GM13977 (cell line): ENCODE measurements around the gene NMD3.
"Not testable (repeated sequence)": the region's sequence is repeated elsewhere in the genome, so short reads cannot be mapped to it uniquely, and the experiment has no call there.

Experiments used
- DNase-seq: peaks from one replicate; pipeline ENCODE4 v3.0.0; 2012; ENCODE audit warnings: low spot score
- in situ Hi-C: fragments of 300-500 bp; cut with MboI; formaldehyde crosslinking; loops from one replicate; pipeline ENCODE4 v1.12.0; 2022; ENCODE audit warnings: low sequenced_read_pairs, low pct_unique_long_range_greater_than_20kb, mixed read lengths, inconsistent platforms; ENCODE audit not compliant: unreplicated experiment
- TF ChIP-seq, protein P1 (sequence below): IDR thresholded peaks from 2 replicates; pipeline ENCODE4 v1.5.1; 2012; ENCODE audit warnings: mild to moderate bottlenecking, control low read depth; ENCODE audit not compliant: insufficient read depth; ENCODE audit errors: extremely low read depth, missing control alignments

NMD3 gene

DNA sequence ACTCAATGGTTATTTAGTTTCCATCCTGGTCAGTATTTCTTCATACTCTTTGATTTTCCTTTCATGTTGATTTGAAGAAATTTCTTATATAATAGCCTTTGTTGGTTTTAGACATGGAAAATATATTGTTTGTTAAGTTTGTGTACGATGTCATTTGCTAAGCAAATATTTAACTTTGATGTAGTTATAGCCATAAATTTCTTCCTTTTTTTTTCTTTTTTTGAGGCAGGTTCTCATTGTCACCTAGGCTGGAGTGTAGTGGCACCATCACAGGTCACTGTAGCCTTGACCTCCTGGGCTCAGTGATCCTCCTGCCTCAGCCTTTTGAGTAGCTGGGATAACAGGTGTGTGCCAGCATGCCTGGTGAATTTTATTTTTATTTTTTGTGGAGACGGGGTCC is 51.4 kb downstream of the NMD3 start:
- in situ Hi-C loops = loop anchor here (10.0 kb wide), 2 partner anchors 132 to 318 kb away; no protein-coding TSS in a partner anchor
- DNase-seq = no peak
- TF ChIP-seq, protein P1, sequence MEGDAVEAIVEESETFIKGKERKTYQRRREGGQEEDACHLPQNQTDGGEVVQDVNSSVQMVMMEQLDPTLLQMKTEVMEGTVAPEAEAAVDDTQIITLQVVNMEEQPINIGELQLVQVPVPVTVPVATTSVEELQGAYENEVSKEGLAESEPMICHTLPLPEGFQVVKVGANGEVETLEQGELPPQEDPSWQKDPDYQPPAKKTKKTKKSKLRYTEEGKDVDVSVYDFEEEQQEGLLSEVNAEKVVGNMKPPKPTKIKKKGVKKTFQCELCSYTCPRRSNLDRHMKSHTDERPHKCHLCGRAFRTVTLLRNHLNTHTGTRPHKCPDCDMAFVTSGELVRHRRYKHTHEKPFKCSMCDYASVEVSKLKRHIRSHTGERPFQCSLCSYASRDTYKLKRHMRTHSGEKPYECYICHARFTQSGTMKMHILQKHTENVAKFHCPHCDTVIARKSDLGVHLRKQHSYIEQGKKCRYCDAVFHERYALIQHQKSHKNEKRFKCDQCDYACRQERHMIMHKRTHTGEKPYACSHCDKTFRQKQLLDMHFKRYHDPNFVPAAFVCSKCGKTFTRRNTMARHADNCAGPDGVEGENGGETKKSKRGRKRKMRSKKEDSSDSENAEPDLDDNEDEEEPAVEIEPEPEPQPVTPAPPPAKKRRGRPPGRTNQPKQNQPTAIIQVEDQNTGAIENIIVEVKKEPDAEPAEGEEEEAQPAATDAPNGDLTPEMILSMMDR = no peak

DNA sequence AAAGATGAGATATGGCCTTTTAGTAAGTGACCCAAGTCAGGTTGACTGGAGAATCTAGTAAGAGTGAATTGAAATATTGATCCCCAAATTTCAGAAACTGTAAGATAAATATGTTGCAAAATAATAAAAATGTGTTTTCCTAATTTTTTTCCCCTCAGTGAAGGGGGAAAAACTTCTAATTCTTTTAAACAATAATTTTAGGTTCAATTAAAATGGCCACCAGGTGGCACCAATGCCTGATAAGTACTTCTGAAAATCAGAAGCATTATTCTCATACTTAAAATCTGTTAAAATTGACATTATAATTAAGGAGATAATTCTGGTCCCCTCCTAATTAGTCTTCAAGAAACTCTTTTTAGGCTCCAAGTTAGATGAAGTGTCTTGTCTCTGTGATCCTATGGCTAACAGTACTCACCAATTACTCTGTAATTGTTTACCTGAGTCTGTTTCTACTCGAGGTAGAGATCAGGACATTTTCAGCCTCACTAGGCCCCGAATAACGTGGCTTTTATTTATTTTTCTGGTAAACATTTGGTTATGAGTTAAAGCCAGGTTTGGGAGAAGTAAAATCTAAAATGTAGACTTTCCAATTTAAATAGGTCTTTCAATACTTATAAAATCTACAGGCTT is 52.6 kb downstream of the NMD3 start:
- in situ Hi-C loops = loop anchor here (10.0 kb wide), 2 partner anchors 131 to 319 kb away; no protein-coding TSS in a partner anchor
- TF ChIP-seq, protein P1 = peak; percentile 46
- peak; percentile 8 for DNase-seq

DNA sequence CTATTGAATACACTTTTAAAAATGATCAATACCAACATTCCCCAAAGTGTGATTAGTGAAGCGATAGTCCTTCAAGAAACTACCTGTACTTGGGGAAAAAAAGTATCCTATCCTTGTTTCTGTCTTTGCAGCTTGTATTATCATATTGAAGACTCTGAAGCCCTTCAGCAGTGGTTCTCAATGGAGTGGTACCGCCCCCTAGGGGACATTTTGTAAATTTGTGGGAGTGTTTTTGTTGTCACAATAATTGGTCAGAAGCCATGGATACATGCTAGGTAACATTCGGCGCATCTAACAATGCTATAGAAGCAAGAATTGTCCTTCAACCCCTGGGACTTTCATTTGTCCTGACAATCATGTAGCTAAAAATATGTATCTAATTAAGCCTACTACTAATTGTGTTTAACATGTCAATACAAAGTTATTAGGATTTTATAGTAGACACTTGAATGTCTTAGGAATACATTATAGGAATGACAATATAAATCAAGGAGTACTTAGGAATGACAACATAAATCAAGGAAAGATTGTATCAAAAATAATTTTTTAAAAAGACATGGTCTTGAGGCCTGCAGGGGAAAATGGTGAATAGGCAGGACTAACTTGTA is 53.7 kb downstream of the NMD3 start:
- in situ Hi-C loops = loop anchor here (10.0 kb wide), 2 partner anchors 130 to 320 kb away; no protein-coding TSS in a partner anchor
- TF ChIP-seq, protein P1 = peak; percentile 73
- DNase-seq = peak; percentile 25

DNA sequence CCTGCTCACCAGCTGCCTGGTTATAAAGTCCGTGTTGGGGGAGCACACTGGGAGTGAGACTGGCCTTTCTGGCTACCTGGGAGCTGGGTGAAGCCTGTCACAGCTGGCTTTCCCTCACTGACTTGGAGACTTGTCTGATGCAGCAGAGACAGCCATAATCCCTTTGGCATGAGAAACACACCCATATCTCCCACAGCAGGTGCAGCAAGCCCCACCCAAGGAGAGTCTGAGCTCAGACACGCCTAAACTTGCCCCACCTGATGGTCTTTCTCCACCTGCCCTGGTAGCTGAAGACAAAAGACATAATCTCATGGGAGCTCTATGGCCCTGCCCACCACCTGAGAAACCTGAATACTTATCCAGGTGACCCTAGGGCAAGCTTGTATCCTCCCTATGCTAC is 54.8 kb downstream of the NMD3 start:
- DNase-seq = no peak
- in situ Hi-C loops = loop anchor here (10.0 kb wide), 2 partner anchors 129 to 321 kb away; no protein-coding TSS in a partner anchor
- TF ChIP-seq, protein P1 = no peak

DNA sequence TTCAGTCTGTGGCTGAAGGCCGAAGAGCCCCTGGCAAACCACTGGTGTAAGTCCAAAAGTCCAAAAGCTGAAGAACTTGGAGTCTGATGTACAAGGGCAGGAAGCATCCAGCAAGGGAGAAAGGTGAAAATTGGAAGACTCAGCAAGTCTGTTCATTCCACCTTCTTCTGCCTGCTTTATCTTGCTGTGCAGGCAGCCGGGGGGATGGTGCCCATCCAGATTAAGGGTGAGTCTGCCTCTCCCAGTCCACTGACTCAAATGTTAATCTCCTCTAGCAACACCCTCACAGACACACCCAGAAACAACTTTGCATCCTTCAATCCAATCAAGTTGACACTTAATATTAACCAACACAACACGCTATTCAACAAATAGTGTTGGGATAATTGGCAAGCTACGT is 61.3 kb downstream of the NMD3 start:
- in situ Hi-C loops, DNase-seq: not testable (repeated sequence)

DNA sequence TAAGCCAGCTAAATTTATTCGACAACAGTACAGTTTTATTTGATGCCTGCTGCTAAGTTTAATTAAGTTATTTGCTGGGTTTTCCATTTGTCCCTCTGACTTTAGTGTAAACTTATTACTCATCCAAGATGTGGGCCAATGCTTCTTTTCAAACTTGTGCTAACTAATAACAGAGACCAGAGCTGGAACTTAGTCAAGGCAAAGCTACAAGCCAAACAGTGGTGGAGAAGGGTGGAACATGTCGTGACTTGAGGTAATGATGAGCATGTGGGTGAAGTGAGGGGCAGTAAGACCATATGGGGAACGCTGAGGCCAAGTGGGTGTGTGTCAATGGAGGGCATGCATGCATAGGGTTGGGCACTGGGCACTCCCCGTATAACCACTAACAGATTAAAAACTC is 63.9 kb downstream of the NMD3 start:
- no peak for DNase-seq
- TF ChIP-seq, protein P1 = no peak
- in situ Hi-C loops = no loop called here

DNA sequence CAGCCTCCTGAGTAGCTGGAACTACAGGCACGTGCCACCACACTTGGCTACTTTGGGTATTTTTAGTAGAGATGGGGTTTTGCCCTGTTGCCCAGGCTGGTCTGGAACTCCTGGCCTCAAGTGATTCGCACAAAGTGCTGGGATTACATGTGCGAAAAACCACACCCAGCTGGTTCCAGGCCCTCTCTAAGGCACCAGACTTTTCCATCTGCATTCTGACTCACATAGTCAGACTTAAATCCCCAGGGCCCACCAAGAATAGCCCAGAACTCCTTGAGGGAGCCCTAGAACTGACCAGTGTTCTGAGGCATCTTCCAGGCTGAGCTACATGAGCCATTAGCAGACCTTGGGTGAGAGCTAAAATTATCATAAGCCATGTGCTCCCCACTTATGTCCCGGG is 68.1 kb downstream of the NMD3 start:
- in situ Hi-C loops = no loop called here
- no peak for DNase-seq
- TF ChIP-seq, protein P1 = no peak
